Loucy (cell line): ENCODE measurements around the gene RIPK4.

Experiments used
- CTCF ChIP-seq: fragments of 200-600 bp; sonication (generic); conservative IDR thresholded peaks from 2 replicates; pipeline ENCODE4 v1.5.1; 2014; ENCODE audit warnings: mild to moderate bottlenecking, antibody characterized with exemption, low read length
- EZH2phosphoT487 ChIP-seq: fragments of 200-600 bp; IDR thresholded peaks from 2 replicates; pipeline ENCODE4 v1.6.1; 2018; ENCODE audit warnings: antibody characterized with exemption, mild to moderate bottlenecking, moderate library complexity, borderline replicate concordance

- no peak for TF ChIP-seq CTCF
- TF ChIP-seq EZH2phosphoT487, result no peak
Measured at GRCh38 chr21:41764558-41765419, 2.1 kb downstream of the RIPK4 start.
